HG03439 (cell line): ENCODE measurements around the gene SPEM1.

Experiments used
- ATAC-seq: cut with Tn5 transposase; IDR thresholded peaks from one replicate; pipeline ENCODE4 v1.9.1; 2021; ENCODE audit warnings: mild to moderate bottlenecking, moderate library complexity; ENCODE audit not compliant: unreplicated experiment

SPEM1 gene

DNA sequence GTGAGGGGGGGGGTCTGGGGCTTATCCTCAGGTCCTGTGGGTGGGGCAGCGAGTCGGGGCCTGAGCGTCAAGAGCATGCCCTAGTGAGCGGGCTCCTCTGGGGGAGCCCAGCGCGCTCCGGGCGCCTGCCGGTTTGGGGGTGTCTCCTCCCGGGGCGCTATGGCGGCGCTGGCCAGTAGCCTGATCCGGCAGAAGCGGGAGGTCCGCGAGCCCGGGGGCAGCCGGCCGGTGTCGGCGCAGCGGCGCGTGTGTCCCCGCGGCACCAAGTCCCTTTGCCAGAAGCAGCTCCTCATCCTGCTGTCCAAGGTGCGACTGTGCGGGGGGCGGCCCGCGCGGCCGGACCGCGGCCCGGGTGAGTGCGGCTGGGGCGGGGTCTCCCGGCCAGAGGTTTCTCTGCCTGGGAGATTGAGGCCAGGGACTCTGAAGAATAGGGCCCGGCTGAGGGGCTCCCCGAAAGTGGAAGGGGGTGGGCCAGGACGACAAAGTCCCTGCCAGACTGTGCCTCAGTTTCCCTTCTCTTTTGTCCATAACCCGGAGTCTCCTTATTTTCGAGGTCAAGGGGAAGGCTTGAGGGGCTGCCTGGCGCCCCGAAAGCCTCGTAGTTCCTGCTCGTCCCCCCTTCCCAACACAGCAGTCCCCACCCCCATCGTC lies 19.5 kb downstream of the SPEM1 start, which contains the start of gene FGF11:
FGF11 (plus strand) TSS at position 51 of the 651 bp plus-strand sequence; CDS start at position 160, 109 bp downstream.
- no peak for ATAC-seq

DNA sequence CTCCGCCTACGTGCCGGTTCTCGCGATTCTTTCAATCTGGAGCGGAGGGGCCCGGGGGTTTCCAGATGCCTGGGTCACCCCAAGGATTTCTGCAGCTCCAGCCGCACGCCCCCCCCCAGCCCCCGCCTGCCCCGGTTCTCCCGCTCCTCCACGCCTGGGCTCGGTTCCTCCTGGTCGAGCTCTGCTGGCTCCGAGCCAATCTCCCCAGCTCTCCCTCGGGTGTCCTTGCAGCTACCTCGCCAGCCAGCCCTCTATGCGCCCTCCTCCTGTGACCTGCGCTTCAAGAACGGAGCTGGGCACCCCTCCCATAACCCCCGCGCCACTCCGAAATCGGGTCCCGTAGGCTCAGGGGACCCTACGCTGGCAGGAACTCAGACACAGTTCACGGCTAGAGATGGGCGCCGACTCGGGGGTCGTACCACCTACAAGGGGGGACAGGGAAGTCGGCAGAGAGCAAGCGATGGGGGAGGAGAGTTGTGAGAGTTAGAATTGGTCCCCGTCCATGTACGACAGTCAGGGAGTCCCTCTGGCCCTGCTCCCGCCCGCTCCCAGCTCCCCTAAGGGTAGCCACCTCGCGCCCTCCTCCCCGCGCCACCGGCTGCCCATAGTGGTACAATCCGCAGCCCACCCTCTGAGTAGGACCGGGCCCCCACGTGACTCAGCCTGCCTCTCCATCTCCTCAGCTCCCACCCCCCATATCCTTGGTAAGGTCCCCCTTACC lies 20.1 kb downstream of the SPEM1 start:
- no peak for ATAC-seq

GRCh38 chr17:7440834-7441195 lies 20.7 kb downstream of the SPEM1 start:
- no peak for ATAC-seq

- no peak for ATAC-seq
These were observed 21.1 kb downstream of the SPEM1 start for GRCh38 chr17:7441266-7441665.

DNA sequence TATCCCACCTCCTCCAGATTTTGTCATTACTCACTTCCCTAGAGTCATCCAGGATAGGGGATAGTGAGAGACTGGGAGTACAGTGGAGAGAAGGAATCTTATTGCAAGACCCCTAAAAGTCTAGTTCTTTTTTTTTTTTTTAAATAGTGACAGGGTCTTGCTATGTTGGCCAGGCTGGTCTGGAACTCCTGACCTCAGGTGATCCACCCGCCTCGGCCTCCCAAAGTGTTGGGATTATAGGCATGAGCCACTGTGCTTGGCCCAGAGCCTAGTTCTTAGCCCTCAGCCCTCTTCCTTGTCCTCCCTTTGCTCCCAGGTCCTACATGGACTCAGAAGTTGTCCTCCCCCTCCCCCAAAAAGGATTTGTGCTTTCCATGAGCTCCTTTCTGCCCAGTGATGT lies 22.0 kb downstream of the SPEM1 start:
- ATAC-seq = no peak

DNA sequence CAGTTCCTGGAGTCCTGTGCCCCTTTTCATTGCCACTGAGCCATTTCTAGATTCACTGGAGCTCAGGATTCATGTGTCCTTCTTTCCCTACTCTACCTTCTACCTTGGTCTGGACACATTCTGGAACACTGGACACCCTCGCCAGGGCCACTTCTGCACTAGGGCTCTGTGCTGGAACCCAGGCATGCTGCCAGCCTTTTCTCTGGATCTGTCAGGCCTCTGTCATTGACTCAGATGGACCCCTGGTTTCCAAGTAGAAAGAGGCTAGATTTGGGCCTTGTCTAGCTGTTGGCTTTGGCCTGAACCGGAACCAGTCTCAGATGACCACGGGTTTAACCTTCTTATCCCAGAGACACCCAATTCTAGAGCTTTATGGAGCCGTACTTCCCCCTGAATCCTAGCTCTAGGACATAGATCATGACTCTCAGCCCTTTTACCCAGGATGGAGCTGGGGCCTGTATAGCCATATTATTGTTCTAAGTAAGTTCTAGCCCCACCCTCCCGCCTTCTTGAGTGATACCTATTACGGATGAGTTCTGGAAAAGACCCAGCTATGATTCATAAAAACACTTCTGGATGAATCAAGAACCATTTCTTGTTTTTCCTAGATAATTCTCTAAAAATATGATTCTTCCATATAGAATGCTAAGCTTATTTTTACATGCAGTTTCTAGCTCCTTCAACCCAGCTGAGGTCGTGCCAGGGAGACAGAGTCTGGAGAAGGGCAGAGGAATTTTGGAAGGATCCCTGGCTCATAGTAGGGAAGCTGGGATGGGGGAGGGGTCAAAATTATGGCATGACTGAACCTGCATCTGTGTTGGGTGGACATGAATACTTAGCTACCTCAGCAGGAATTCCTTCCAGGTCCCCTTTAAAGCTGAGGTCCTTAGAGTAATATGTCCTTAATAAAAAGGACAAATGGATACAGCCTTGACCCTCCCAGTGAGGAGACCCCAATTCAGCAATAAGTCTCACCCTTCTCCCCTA lies 23.7 kb downstream of the SPEM1 start:
- ATAC-seq = no peak

DNA sequence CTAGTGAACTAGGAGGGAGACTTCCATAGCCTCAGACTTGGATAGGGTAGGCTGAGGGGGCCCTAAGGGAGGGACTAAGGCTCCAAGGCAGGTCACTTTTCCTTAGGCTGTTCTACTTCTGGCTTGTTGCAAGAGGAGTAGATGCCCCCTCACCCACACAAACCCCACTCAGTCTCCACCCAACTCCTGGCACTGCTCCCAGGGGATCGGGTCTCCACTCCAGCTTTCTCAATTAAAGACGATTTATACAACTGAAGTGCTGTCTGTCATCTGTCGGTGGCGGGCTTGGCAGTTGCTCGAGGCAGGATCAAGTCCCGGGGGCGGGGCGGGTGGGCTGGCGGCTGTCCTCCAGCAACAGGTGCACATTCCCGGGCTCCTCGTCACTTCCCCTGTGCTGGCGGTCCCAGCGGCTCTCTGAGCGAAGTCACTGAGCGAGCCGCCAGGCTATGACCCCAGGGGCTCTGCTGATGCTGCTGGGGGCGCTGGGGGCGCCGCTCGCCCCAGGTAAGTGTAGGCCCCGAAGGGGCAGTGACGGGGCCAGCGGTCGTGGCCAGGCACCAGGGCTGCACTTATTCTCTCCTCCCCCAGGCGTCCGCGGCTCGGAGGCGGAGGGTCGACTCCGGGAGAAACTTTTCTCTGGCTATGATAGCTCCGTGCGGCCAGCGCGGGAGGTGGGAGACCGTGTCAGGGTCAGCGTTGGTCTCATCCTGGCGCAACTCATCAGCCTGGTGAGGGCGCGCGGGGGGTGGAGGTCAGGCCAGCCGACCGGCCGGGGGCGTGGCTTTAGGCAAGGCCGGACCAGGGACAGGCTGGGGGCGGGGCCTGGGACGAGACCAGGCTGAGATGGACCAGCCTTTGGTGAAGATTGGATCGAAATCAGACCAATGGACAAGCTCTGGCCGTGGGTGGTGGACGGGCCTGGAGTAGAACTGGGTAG lies 24.8 kb downstream of the SPEM1 start, which contains the start of gene CHRNB1:
CHRNB1 (plus strand) TSS at position 380 of the 937 bp plus-strand sequence; CDS start at position 447, 67 bp downstream.
- peak; percentile 41 for ATAC-seq

GRCh38 chr17:7445619-7445968 lies 25.5 kb downstream of the SPEM1 start:
- peak; percentile 17 for ATAC-seq

DNA sequence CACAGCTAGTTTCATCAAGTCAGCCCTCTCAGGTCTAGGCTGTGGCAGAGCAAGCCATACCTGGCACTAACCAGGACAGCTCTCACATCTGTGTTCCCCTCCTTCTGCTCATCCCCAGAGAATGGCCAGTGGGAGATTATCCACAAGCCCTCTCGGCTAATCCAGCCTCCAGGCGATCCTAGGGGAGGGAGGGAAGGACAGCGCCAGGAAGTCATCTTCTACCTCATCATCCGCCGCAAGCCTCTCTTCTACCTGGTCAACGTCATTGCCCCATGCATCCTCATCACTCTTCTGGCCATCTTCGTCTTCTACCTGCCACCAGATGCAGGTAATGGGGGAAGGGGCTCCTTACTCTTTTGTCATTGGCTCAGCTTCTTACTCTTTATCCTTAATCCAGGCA lies 28.3 kb downstream of the SPEM1 start:
- no peak for ATAC-seq

DNA sequence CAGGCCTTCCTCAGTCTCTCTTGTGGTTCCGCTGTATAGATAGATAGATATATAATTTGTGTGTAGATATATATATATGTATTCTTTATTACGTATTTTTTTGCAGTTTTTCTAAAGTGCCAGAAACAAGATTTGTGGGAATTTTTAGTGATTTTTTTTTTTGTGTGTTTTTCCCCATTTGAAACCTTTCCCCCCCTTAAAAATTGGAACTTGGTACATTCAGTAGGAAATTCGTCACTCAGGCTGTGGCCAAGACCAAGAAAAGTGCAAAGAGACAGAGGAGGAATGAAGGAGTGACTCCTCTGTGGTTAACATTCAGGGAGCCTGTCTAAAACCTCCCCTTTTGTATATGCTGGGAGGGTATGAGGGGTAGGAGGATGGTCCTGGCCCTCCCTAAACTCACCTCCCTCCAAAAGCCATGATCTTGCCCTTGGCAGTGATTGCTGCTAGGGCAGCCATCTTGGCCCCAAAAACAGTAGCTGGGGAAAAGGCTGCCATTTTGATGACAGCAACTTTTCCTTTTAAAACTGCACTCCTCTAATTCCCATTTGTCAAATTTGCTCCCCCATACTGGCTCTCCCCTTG lies 39.9 kb downstream of the SPEM1 start:
- no peak for ATAC-seq

GRCh38 chr17:7460850-7461660 lies 40.9 kb downstream of the SPEM1 start:
- no peak for ATAC-seq

DNA sequence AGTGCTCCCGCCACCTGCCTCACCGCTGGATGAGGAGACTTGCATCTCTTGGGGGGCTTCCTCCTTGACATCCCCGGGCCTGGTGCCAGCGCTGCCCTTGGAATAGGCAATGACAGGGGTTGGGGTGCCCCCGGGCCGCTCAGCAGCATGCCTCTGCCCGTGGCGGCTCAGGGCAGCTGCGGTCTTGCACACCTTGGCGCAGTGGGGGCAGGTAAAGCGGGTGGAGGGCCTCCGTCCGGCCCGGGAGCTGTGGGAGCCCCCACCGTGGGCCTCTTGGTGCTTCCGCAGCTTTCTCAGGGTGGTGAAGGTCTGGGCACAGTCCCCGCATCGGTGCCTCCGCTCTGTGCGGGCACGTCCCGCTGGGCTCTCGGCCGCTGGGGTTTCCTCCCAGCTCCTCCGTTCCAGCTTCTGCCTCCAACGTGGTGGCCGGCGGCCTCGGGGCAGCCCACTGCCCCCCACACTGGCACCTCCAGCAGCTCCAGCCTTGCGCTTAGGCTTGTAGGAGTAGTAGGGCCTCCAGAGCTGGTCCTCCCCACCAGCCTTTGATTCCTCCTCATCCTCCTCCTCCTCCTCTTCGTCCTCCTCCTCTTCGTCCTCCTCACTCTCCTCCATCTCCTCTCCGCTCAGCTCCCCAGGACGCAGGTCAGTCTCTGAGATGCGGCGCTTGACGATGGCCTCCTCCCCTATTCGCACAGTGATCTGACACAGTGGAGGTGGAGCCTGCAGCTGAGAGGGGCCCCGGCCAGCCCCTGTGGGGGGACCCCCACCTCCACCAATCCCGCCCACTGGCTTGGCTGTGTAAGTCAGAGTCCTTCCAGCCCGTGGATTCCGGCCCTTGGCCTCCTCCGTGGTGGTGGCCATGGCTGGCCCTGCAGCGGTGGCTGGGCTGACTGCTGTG lies 42.6 kb downstream of the SPEM1 start:
- no peak for ATAC-seq

DNA sequence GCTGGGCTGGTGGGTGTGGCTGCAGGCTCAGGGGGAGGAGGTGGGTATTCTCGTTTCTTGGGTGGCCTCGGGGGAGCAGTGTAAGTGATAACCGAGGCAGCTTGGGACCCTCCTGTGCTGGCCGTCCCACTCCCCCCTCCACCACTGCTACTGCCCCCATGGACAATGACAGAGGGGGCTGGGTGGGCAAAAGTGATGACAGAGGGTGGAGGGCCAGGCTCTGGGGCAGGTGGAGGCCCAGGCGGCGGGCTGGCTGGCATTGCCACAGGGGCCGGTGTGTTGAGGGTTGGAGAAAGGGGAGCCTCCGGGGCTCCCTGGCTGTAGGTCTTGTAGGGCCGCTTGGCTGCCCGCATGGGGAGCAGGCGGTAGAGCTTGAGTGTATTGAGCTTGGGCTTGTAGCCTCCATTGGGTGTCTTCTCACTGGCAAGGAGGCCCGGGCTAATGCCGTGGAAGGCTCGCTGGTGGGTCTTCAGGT lies 43.3 kb downstream of the SPEM1 start:
- ATAC-seq = no peak

DNA sequence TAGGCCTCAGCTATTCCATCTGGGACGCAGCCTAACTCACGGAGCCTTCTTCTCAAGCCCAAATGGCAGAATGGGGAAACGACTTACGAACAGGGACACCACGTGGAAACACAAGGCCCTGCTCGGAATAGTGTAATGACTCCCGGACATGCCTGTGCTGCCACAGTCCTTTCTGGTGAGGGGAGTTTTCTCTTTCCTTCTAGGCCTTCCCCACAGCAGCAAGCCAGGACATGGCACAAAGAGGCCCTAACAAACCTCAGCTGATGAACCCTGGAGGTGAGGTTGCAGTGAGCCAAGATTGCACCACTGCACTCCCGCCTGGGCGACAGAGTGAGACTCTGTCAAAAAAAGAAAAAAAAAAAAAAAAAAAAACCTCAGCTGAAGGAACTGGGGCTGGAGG lies 44.0 kb downstream of the SPEM1 start:
- ATAC-seq = no peak

DNA sequence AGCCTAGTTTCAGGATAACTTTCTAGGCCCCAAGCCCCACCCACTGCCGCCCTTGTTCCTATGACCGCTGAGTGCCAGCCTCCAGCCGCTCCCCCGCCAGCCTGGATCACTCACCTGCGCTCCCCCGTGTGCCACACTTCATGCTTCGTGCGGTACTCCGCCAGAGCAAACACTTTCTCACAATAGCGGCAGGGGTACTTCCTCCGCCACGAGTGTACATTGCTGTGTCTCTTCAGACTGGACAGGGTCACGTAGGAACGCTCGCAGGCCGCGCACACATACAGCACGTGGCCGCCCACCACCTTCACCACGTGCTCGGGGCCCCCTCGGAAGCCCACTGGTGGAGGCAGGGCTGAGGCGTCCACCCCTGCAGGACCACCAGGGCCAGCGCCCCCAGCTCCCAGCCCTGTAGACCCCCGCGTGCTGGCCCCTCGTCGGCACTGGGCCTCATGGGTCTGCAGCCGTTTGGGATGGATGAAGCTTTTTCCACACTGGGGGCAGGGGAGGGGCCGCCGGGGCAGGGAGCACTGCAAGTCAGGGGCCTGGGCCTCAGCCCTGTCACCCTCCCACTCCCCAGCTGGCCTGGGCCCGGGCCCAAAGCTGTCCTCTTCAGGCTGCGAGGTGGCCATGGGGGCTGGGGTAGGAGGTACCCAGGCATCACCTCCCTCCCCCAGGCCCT lies 45.6 kb downstream of the SPEM1 start:
- ATAC-seq = no peak

DNA sequence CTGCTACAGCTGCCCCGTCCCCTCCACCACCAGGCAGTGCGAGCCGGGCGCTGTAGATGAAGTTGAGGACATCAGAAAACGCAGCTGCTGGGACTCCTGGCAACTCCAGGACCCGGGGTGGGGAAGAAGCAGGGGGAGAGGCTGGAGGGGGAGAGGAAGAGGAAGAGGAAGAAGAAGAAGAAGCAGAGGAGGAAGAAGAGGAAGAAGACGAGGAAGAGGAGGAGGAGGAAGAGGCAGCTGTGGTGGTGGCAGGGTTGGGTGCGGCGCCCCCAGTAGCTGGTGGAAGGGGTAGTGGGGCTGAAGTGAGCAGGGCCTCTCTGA lies 46.2 kb downstream of the SPEM1 start:
- ATAC-seq = no peak

DNA sequence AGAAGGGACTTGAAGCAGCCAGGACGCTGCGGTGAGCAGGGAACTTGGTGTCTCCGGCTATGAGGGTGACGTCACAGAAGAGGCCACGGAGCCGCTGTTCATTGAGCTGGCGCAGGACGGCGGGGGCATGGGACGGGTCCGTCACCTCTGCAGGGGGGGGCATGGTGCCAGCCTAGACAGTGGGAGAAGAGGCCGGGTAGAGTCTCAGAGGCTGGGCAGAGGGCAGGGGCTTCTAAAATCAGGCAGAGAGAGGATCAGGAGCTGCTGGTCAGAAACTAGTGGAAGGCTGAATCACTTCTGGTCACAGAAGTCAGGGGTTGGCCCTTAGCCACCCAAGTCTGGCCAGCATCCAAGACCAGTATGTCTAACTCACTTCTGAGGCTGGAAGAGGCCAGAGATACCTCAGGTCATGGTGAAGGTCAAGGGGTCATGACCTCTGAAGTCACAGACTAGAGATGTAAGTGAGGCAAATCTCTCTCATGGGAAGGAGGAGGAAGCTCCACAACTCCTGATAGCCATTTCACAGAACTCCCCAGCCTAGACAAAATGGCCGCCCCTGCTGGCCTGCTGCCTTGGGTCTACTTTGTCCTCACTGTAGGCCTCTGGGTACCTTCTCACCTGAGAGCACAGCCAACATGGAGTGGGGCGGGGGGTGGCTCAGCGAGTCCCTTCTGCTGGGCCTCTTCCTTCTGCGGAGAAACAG lies 46.7 kb downstream of the SPEM1 start:
- no peak for ATAC-seq
